ENCODE results near the gene HSPB3.
"Not testable (repeated sequence)": the region's sequence is repeated elsewhere in the genome, so short reads cannot be mapped to it uniquely, and the experiment has no call there.

HSPB3 gene

GRCh38 chr5:54457094-54457862, 1.8 kb downstream of the HSPB3 start:
- no peak for DNase-seq (ENCODE audit: low read depth in 2 of 2)

GRCh38 chr5:54458221-54458620, 2.7 kb downstream of the HSPB3 start:
- DNase-seq (ENCODE audit: low read depth in 2 of 2) = no peak

GRCh38 chr5:54460181-54460919, 4.9 kb downstream of the HSPB3 start:
- DNase-seq (ENCODE audit: low read depth in 2 of 2) = no peak

- no peak for DNase-seq (ENCODE audit: low read depth in 2 of 2)
These were observed 6.8 kb downstream of the HSPB3 start for GRCh38 chr5:54462281-54462680.

- DNase-seq (ENCODE audit: low read depth in 2 of 2) = no peak
These were observed 8.2 kb downstream of the HSPB3 start for GRCh38 chr5:54463713-54464112.

GRCh38 chr5:54469622-54470021, 14.1 kb downstream of the HSPB3 start:
- no peak for DNase-seq (ENCODE audit: low read depth in 2 of 2)

- DNase-seq (ENCODE audit: low read depth in 2 of 2) = no peak
These were observed 14.6 kb downstream of the HSPB3 start for GRCh38 chr5:54470128-54470527.

GRCh38 chr5:54470677-54471076, 15.2 kb downstream of the HSPB3 start:
- DNase-seq (ENCODE audit: low read depth in 2 of 2) = no peak

GRCh38 chr5:54471398-54471797, 15.9 kb downstream of the HSPB3 start:
- DNase-seq (ENCODE audit: low read depth in 2 of 2) = no peak

- no peak for DNase-seq (ENCODE audit: low read depth in 2 of 2)
These were observed 21.2 kb downstream of the HSPB3 start for GRCh38 chr5:54476682-54477081.

GRCh38 chr5:54477941-54478478, 22.5 kb downstream of the HSPB3 start:
- no peak for DNase-seq (ENCODE audit: low read depth in 2 of 2)

- DNase-seq (ENCODE audit: low read depth in 2 of 2) = no peak
These were observed 24.8 kb downstream of the HSPB3 start for GRCh38 chr5:54480296-54480695.

GRCh38 chr5:54484219-54484894, 28.9 kb downstream of the HSPB3 start:
- no peak for DNase-seq (ENCODE audit: low read depth in 2 of 2)

- not testable (repeated sequence) for DNase-seq (ENCODE audit: low read depth in 2 of 2)
These were observed 30.2 kb downstream of the HSPB3 start for GRCh38 chr5:54485659-54486058.

GRCh38 chr5:54489648-54489979, 34.1 kb downstream of the HSPB3 start:
- not testable (repeated sequence) for DNase-seq (ENCODE audit: low read depth in 2 of 2)

GRCh38 chr5:54491326-54491725, 35.8 kb downstream of the HSPB3 start:
- DNase-seq (ENCODE audit: low read depth in 2 of 2) = no peak

- DNase-seq (ENCODE audit: low read depth in 2 of 2) = no peak
These were observed 36.7 kb downstream of the HSPB3 start for GRCh38 chr5:54492178-54492577.

- DNase-seq (ENCODE audit: low read depth in 2 of 2) = no peak
These were observed 39.5 kb downstream of the HSPB3 start for GRCh38 chr5:54495027-54495426.
